BLaER1 (cell line): Measurements from ENCODE around the gene PDE1C.

Experiments used
- H3K27ac ChIP-seq: shearing (Covaris generic); formaldehyde crosslinking; 2 replicates; pipeline ENCODE4 v1.8.1; 2022
- H3K27me3 ChIP-seq: shearing (Covaris generic); formaldehyde crosslinking; 2 replicates; pipeline ENCODE4 v1.8.1; 2022
- H3K36me3 ChIP-seq: shearing (Covaris generic); formaldehyde crosslinking; 2 replicates; pipeline ENCODE4 v1.8.1; 2022
- H3K4me1 ChIP-seq: shearing (Covaris generic); formaldehyde crosslinking; 2 replicates; pipeline ENCODE4 v1.8.1; 2022
- H3K4me2 ChIP-seq: shearing (Covaris generic); formaldehyde crosslinking; 2 replicates; pipeline ENCODE4 v1.8.1; 2022
- H3K4me3 ChIP-seq: shearing (Covaris generic); formaldehyde crosslinking; 2 replicates; pipeline ENCODE4 v1.8.1; 2022
- H3K9ac ChIP-seq: shearing (Covaris generic); formaldehyde crosslinking; 2 replicates; pipeline ENCODE4 v1.8.1; 2022
- H3K9me3 ChIP-seq: shearing (Covaris generic); formaldehyde crosslinking; 2 replicates; pipeline ENCODE4 v1.8.1; 2022
- H4K20me1 ChIP-seq: shearing (Covaris generic); formaldehyde crosslinking; 2 replicates; pipeline ENCODE4 v1.8.1; 2022
- Cebpa-rat ChIP-seq: shearing (Covaris generic); IDR thresholded peaks from 2 replicates; pipeline ENCODE4 v1.8.1; 2022

Gene PDE1C

GRCh38 chr7:31933481-31933880, 136.7 kb downstream of the PDE1C start:
- H3K9me3 ChIP-seq = no peaks in the 10 kb centered on the region

GRCh38 chr7:31926991-31927584, 143.1 kb downstream of the PDE1C start:
- no peak for TF ChIP-seq Cebpa-rat
- Histone ChIP-seq H3K4me2 (no peak overlapping the region), H3K4me3 (no peak overlapping the region), H3K36me3 (no peaks in the 10 kb centered on the region), H3K4me1 (no peaks in the 10 kb centered on the region), H3K9me3 (no peaks in the 10 kb centered on the region), H3K27me3 (no peaks in the 10 kb centered on the region), H3K9ac (no peak overlapping the region), H4K20me1 (no peaks in the 10 kb centered on the region), H3K27ac (no peak overlapping the region)

More at GRCh38 chr7:31933481-31933880, 136.7 kb downstream of the PDE1C start:
- Histone ChIP-seq H3K4me3 (no peak overlapping the region), H3K9ac (no peak overlapping the region), H4K20me1 (no peaks in the 10 kb centered on the region), H3K4me1 (no peaks in the 10 kb centered on the region), H3K27me3 (no peaks in the 10 kb centered on the region), H3K4me2 (no peak overlapping the region), H3K36me3 (no peaks in the 10 kb centered on the region), H3K27ac (no peak overlapping the region)
- no peak for TF ChIP-seq Cebpa-rat

GRCh38 chr7:31925753-31926454, 144.3 kb downstream of the PDE1C start:
- H4K20me1 ChIP-seq = no peaks in the 10 kb centered on the region
- H3K9ac ChIP-seq = no peak overlapping the region
- TF ChIP-seq Cebpa-rat = no peak
- H3K27ac ChIP-seq = no peak overlapping the region
- no peak overlapping the region for H3K4me2 ChIP-seq
- no peaks in the 10 kb centered on the region for H3K27me3 ChIP-seq
- H3K4me3 ChIP-seq = no peak overlapping the region
- no peaks in the 10 kb centered on the region for H3K36me3 ChIP-seq
- no peaks in the 10 kb centered on the region for H3K4me1 ChIP-seq
- no peaks in the 10 kb centered on the region for H3K9me3 ChIP-seq

- Histone ChIP-seq H4K20me1 (no peaks in the 10 kb centered on the region), H3K4me3 (no peak overlapping the region), H3K27ac (no peak overlapping the region), H3K4me1 (no peaks in the 10 kb centered on the region), H3K36me3 (no peaks in the 10 kb centered on the region), H3K9me3 (no peaks in the 10 kb centered on the region), H3K27me3 (no peaks in the 10 kb centered on the region), H3K9ac (no peak overlapping the region), H3K4me2 (no peak overlapping the region)
- no peak for TF ChIP-seq Cebpa-rat
Measured at GRCh38 chr7:31924251-31924650, 146.0 kb downstream of the PDE1C start.

GRCh38 chr7:31922848-31923247, 147.4 kb downstream of the PDE1C start:
- Histone ChIP-seq H3K4me3 (no peak overlapping the region), H3K9me3 (no peaks in the 10 kb centered on the region), H3K4me1 (no peaks in the 10 kb centered on the region), H3K27ac (no peak overlapping the region), H4K20me1 (no peaks in the 10 kb centered on the region), H3K27me3 (no peaks in the 10 kb centered on the region), H3K9ac (no peak overlapping the region), H3K36me3 (no peaks in the 10 kb centered on the region), H3K4me2 (no peak overlapping the region)
- no peak for TF ChIP-seq Cebpa-rat

- no peak for TF ChIP-seq Cebpa-rat
- H3K9me3 ChIP-seq = no peaks in the 10 kb centered on the region
- no peaks in the 10 kb centered on the region for H3K36me3 ChIP-seq
- no peak overlapping the region for H3K4me3 ChIP-seq
- H4K20me1 ChIP-seq = no peaks in the 10 kb centered on the region
- H3K27me3 ChIP-seq = no peaks in the 10 kb centered on the region
- H3K4me1 ChIP-seq = no peaks in the 10 kb centered on the region
- H3K27ac ChIP-seq = no peak overlapping the region
- no peak overlapping the region for H3K9ac ChIP-seq
- no peak overlapping the region for H3K4me2 ChIP-seq
Measured at GRCh38 chr7:31921047-31921446, 149.2 kb downstream of the PDE1C start.

GRCh38 chr7:31919678-31920369, 150.4 kb downstream of the PDE1C start:
- TF ChIP-seq Cebpa-rat = no peak
- Histone ChIP-seq H3K9ac (no peak overlapping the region), H3K9me3 (no peaks in the 10 kb centered on the region), H3K4me1 (no peaks in the 10 kb centered on the region), H3K4me2 (no peak overlapping the region), H4K20me1 (no peaks in the 10 kb centered on the region), H3K4me3 (no peak overlapping the region), H3K27ac (no peak overlapping the region), H3K27me3 (no peaks in the 10 kb centered on the region), H3K36me3 (no peaks in the 10 kb centered on the region)

GRCh38 chr7:31918706-31919393, 151.4 kb downstream of the PDE1C start:
- Histone ChIP-seq H3K4me1 (no peaks in the 10 kb centered on the region), H3K27ac (no peak overlapping the region), H4K20me1 (no peaks in the 10 kb centered on the region), H3K9ac (no peak overlapping the region), H3K27me3 (no peaks in the 10 kb centered on the region), H3K4me3 (no peak overlapping the region), H3K9me3 (no peaks in the 10 kb centered on the region), H3K4me2 (no peak overlapping the region), H3K36me3 (no peaks in the 10 kb centered on the region)
- TF ChIP-seq Cebpa-rat = no peak

GRCh38 chr7:31917256-31917655, 153.0 kb downstream of the PDE1C start:
- no peak overlapping the region for H3K9ac ChIP-seq
- no peaks in the 10 kb centered on the region for H3K4me1 ChIP-seq
- no peak for TF ChIP-seq Cebpa-rat
- H3K9me3 ChIP-seq = no peaks in the 10 kb centered on the region
- H3K36me3 ChIP-seq = no peaks in the 10 kb centered on the region
- no peak overlapping the region for H3K4me2 ChIP-seq
- H3K4me3 ChIP-seq = no peak overlapping the region
- no peak overlapping the region for H3K27ac ChIP-seq
- H3K27me3 ChIP-seq = no peaks in the 10 kb centered on the region
- no peaks in the 10 kb centered on the region for H4K20me1 ChIP-seq

- TF ChIP-seq Cebpa-rat = no peak
- H4K20me1 ChIP-seq = no peaks in the 10 kb centered on the region
- H3K4me1 ChIP-seq = no peaks in the 10 kb centered on the region
- no peak overlapping the region for H3K4me3 ChIP-seq
- H3K27me3 ChIP-seq = no peaks in the 10 kb centered on the region
- H3K4me2 ChIP-seq = no peak overlapping the region
- H3K9ac ChIP-seq = no peak overlapping the region
- no peaks in the 10 kb centered on the region for H3K9me3 ChIP-seq
- no peaks in the 10 kb centered on the region for H3K36me3 ChIP-seq
- no peak overlapping the region for H3K27ac ChIP-seq
Measured at GRCh38 chr7:31910191-31910590, 160.0 kb downstream of the PDE1C start.
